Activated CD4-positive, alpha-beta T cell treated with anti-CD3 and anti-CD28 coated beads, Interleukin-2, amount 50 U/mL, for 48 hours (primary cell): Measurements from ENCODE around the gene ADH4.
"Not testable (repeated sequence)": the region's sequence is repeated elsewhere in the genome, so short reads cannot be mapped to it uniquely, and the experiment has no call there.

Source experiments
- DNase-seq, 2 experiments: peaks; one replicate each; pipeline ENCODE4 v3.0.0-alpha.2; 2020

The ADH4 gene

GRCh38 chr4:99144070-99144469 lies at the start of gene ADH4:
Gene ADH4 (minus strand): TSS chr4:99144297. CDS start chr4:99144222, 75 bp downstream.
- DNase-seq, result no peak

GRCh38 chr4:99190336-99190735 lies 46.2 kb upstream of the ADH4 start:
- no peak for DNase-seq

GRCh38 chr4:99189900-99190299 lies 45.8 kb upstream of the ADH4 start:
- DNase-seq, result not testable (repeated sequence)

- DNase-seq, result no peak
Measured at GRCh38 chr4:99186029-99186428, 41.9 kb upstream of the ADH4 start.

- DNase-seq, result no peak
Measured at GRCh38 chr4:99185581-99185980, 41.5 kb upstream of the ADH4 start.

GRCh38 chr4:99180382-99181070 lies 36.4 kb upstream of the ADH4 start:
- DNase-seq, result no peak

GRCh38 chr4:99179626-99180025 lies 35.5 kb upstream of the ADH4 start:
- DNase-seq, result no peak

GRCh38 chr4:99179178-99179577 lies 35.1 kb upstream of the ADH4 start:
- DNase-seq, result no peak

GRCh38 chr4:99166544-99166943 lies 22.4 kb upstream of the ADH4 start:
- no peak for DNase-seq

GRCh38 chr4:99165978-99166377 lies 21.9 kb upstream of the ADH4 start:
- no peak for DNase-seq

GRCh38 chr4:99161373-99162099 lies 17.4 kb upstream of the ADH4 start:
- DNase-seq, result no peak

GRCh38 chr4:99159699-99160098 lies 15.6 kb upstream of the ADH4 start:
- DNase-seq, result no peak

- no peak for DNase-seq
Measured at GRCh38 chr4:99157478-99157935, 13.4 kb upstream of the ADH4 start.

- no peak for DNase-seq
Measured at GRCh38 chr4:99156992-99157391, 12.9 kb upstream of the ADH4 start.

- no peak for DNase-seq
Measured at GRCh38 chr4:99154658-99155342, 10.7 kb upstream of the ADH4 start.

- no peak for DNase-seq
Measured at GRCh38 chr4:99151995-99152394, 7.9 kb upstream of the ADH4 start.

- no peak for DNase-seq
Measured at GRCh38 chr4:99151452-99151851, 7.4 kb upstream of the ADH4 start.

GRCh38 chr4:99149426-99150019 lies 5.4 kb upstream of the ADH4 start:
- DNase-seq, result no peak

GRCh38 chr4:99148550-99148949 lies 4.5 kb upstream of the ADH4 start:
- no peak for DNase-seq

GRCh38 chr4:99144587-99144986 lies 490 bp upstream of the ADH4 start:
- DNase-seq, result no peak

- DNase-seq, result no peak
Measured at GRCh38 chr4:99136329-99136728, 7.8 kb downstream of the ADH4 start.

GRCh38 chr4:99135541-99136162 lies 8.4 kb downstream of the ADH4 start:
- no peak for DNase-seq

GRCh38 chr4:99134586-99134985 lies 9.5 kb downstream of the ADH4 start:
- DNase-seq, result no peak
